Uterus (tissue), 4 donors: ENCODE data around the gene DPP9. TPM values are rescaled to one million over a fixed set of nuclear protein-coding genes. Genes with fewer than 3 reads are reported as not detected.

ENCODE experiments used
- DNase-seq, 2 donors: peaks; one replicate each; pipeline ENCODE4 v3.0.0-alpha.2; 2019 to 2020
- H3K27ac ChIP-seq, 2 donors: fragments of 200-600 bp; sonication (generic); 1 replicate in 1 of 2; 2 replicates in 1 of 2; pipeline ENCODE4 v1.5.1; 2016 to 2018
- H3K27me3 ChIP-seq, 2 donors: fragments of 200-600 bp; sonication (generic); one replicate each; pipeline ENCODE4 v1.5.1; 2018 to 2019; ENCODE audit warnings: control low read depth in 1 of 2
- H3K36me3 ChIP-seq, 2 donors: fragments of 200-600 bp; sonication (generic); one replicate each; pipeline ENCODE4 v1.5.1; 2019; ENCODE audit warnings: control low read depth in 1 of 2
- H3K4me1 ChIP-seq, 2 donors: fragments of 200-600 bp; sonication (generic); one replicate each; pipeline ENCODE4 v1.5.1; 2018 to 2019; ENCODE audit warnings: control low read depth in 1 of 2
- H3K4me3 ChIP-seq, 2 donors: fragments of 200-600 bp; sonication (generic); 1 replicate in 1 of 2; 2 replicates in 1 of 2; pipeline ENCODE4 v1.5.1; 2018 to 2019; ENCODE audit warnings: mild to moderate bottlenecking in 1 of 2
- H3K9me3 ChIP-seq, 2 donors: fragments of 200-600 bp; sonication (generic); one replicate each; pipeline ENCODE4 v1.5.1; 2019; ENCODE audit warnings: control low read depth in 1 of 2
- POLR2A ChIP-seq, 2 donors: fragments of 450-650 bp; IDR thresholded peaks; one replicate each; pipeline ENCODE4 v1.6.1; 2016; ENCODE audit warnings: antibody characterized with exemption in 2 of 2, mild to moderate bottlenecking in 1 of 2, moderate library complexity in 1 of 2
- intact Hi-C: fragments of 100-400 bp; cut with DNase I; formaldehyde crosslinking; loops from one replicate; pipeline ENCODE4 v1.15.1; 2023; ENCODE audit warnings: low total_unique reads
- total RNA-seq, 4 donors: library from RNA; depleted of rRNA in 3 of 4; stranded (reverse); fragments of >200 nt in 3 of 4; gene quantifications; one replicate each; pipeline versions ENCODE4 v1.1.0 to v1.2.4, GENCODE V29; 2014 to 2023
- TF ChIP-seq, protein P1 (sequence below), 4 experiments: fragments of 200-600 bp in 2 of 4; fragments of 450-650 bp in 2 of 4; sonication (generic) in 2 of 4; IDR thresholded peaks; one replicate each; pipeline ENCODE4 v1.5.1; 2016 to 2019; ENCODE audit warnings: antibody characterized with exemption in 4 of 4, mild to moderate bottlenecking in 2 of 4, moderate library complexity in 1 of 4
- donor health status: DM: yes; HTN: yes; CAD: no.

DPP9 gene
- total RNA-seq, 4 donors from 2014 or later = 17.8 to 194 (median 48.5) TPM

DNA sequence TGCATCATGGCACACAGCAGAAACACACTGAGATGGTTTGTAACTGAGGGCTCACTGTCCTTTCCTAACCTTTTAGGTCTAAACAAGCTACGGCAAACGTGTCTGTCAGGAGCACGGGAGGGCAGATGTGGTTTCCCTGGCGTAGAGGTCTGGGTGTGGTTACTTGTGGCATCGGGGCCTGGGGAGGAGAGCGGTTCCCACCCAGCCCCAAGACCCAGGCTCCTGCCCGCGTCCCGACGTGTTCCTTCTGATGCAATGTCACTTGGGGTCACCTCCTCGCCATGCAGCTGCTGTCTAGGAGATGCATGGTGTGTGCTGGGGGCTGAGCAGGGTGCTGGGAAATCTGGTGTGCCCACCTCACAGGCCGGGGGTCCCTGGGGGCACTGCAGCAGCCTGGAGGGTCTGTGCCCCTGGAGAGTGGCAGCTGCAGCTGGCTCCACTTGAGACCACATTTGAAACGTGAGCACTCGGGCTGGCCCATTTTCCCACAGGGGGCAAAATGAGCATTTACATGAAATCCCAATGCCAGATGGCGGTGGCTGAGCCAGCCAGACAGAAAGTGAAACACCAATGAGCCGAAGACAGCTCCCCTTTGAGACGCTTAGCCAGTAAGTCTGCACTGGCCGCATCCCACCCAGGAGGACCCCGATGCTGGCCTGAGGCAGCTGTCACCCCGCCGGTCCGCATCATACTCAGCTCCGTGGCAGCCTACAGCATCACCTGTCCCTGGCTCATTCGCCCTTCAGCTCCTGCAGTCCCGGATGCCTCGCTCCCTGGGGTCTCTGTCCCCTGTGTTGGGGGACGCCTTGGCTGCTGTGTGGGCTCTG, 31.2 kb downstream of the DPP9 start:
- no peak overlapping the region for H3K27ac ChIP-seq
- no peak for DNase-seq
- intact Hi-C loops = no loop called here
- no peaks in the 10 kb centered on the region for H3K36me3 ChIP-seq
- H3K4me1 ChIP-seq = no peaks in the 10 kb centered on the region
- no peaks in the 10 kb centered on the region for H3K9me3 ChIP-seq
- no peaks in the 10 kb centered on the region for H3K27me3 ChIP-seq
- H3K4me3 ChIP-seq = no peak overlapping the region
- TF ChIP-seq, protein P1, sequence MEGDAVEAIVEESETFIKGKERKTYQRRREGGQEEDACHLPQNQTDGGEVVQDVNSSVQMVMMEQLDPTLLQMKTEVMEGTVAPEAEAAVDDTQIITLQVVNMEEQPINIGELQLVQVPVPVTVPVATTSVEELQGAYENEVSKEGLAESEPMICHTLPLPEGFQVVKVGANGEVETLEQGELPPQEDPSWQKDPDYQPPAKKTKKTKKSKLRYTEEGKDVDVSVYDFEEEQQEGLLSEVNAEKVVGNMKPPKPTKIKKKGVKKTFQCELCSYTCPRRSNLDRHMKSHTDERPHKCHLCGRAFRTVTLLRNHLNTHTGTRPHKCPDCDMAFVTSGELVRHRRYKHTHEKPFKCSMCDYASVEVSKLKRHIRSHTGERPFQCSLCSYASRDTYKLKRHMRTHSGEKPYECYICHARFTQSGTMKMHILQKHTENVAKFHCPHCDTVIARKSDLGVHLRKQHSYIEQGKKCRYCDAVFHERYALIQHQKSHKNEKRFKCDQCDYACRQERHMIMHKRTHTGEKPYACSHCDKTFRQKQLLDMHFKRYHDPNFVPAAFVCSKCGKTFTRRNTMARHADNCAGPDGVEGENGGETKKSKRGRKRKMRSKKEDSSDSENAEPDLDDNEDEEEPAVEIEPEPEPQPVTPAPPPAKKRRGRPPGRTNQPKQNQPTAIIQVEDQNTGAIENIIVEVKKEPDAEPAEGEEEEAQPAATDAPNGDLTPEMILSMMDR (IDR thresholded peaks at IDR 0.05) = no peak
- no peak for TF ChIP-seq POLR2A (IDR thresholded peaks at IDR 0.05)

DNA sequence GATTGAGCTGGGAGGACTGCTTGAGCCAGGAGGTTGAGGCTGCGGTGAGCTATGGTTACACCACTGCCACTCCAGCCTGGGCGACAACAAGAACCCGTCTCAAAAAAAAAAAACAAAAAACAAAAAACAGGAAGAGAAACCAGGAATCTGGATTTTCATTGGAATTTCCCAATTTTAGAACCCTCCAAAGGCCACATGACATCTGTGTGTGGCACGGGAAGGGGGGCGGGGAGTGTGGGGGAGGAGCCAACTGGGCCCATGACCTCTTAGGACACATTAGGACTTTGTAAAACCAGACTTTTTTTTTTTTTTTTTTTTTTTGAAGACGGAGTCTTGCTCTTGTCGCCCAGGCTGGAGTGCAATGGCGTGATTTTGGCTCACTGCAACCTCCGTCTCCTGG, 32.3 kb downstream of the DPP9 start:
- Histone ChIP-seq H3K4me1 (no peaks in the 10 kb centered on the region), H3K36me3 (no peaks in the 10 kb centered on the region), H3K27me3 (no peaks in the 10 kb centered on the region), H3K9me3 (no peaks in the 10 kb centered on the region), H3K4me3 (no peak overlapping the region), H3K27ac (no peak overlapping the region)
- TF ChIP-seq, protein P1 (IDR thresholded peaks at IDR 0.05) = no peak
- no peak for TF ChIP-seq POLR2A (IDR thresholded peaks at IDR 0.05)
- intact Hi-C loops = no loop called here
- DNase-seq = no peak

DNA sequence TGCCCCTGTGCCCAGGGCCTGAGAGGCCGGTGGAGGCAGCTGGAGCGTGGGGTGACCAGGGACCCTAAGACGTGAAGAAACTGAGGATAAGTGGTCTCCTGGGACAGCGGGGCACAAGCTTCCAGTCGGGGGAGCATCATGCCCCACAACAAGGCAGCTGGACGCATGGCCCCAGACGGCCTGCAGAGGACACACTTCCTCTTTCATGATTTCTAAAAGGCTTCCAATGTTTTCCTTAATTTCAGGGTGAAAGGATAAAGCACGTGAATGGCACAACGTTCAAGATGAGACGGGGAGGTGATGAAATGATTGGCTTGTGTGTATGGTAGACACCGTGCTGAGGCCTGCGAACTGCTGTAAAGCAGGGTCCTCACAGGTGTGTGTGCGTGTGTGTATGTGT, 33.3 kb downstream of the DPP9 start:
- Histone ChIP-seq H3K4me3 (no peak overlapping the region), H3K27ac (no peak overlapping the region), H3K9me3 (no peaks in the 10 kb centered on the region), H3K4me1 (no peaks in the 10 kb centered on the region), H3K36me3 (no peaks in the 10 kb centered on the region), H3K27me3 (no peaks in the 10 kb centered on the region)
- no peak for TF ChIP-seq POLR2A (IDR thresholded peaks at IDR 0.05)
- TF ChIP-seq, protein P1 (IDR thresholded peaks at IDR 0.05) = no peak
- intact Hi-C loops = no loop called here
- no peak for DNase-seq

DNA sequence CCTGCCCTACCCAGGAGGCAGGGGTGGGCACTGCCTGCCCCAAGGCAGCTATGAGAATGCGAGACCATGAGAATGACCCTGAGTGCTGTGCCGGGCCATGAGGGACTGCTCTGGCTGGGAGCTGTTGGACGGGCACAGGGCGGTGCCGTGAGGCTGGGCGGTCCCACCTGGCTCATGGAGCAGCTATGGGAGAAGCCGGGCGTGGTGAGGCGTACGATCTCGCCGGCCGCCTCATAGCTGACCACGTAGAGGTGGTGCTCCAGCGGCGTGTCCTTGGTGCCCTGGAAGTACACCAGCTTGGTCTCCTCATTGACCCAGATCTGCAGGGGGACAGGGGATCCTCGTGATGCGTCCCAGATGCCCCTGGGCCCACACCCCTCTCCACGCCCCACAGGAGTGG, 34.2 kb downstream of the DPP9 start:
- no peak for DNase-seq
- H3K9me3 ChIP-seq = no peaks in the 10 kb centered on the region
- intact Hi-C loops = no loop called here
- H3K36me3 ChIP-seq = no peaks in the 10 kb centered on the region
- no peak overlapping the region for H3K4me3 ChIP-seq
- no peaks in the 10 kb centered on the region for H3K27me3 ChIP-seq
- TF ChIP-seq, protein P1 (IDR thresholded peaks at IDR 0.05) = no peak
- no peak for TF ChIP-seq POLR2A (IDR thresholded peaks at IDR 0.05)
- no peaks in the 10 kb centered on the region for H3K4me1 ChIP-seq
- H3K27ac ChIP-seq = no peak overlapping the region

DNA sequence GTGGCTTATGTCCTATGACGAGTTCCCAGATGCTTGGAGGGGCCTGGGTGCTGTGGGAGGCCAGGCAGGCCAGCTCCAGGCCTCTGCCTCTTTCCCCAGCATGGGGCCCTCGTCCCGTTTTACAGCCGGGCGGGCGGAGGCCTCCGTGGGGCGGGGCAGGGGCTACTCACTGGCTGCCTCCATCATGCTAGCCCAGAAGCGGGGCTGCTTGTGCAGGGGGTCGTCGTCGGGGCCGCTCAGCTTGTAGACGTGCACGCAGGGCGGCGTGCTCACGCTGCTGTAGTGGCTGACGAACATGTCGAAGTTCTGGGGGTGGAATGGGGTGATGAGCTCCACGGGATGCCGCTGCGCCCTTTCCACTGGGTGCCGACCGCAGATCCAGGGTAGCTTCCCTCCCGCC, 35.1 kb downstream of the DPP9 start:
- Histone ChIP-seq H3K27me3 (no peaks in the 10 kb centered on the region), H3K9me3 (no peaks in the 10 kb centered on the region), H3K4me3 (no peak overlapping the region), H3K36me3 (no peaks in the 10 kb centered on the region), H3K4me1 (no peaks in the 10 kb centered on the region), H3K27ac (no peak overlapping the region)
- no peak for DNase-seq
- intact Hi-C loops = no loop called here
- no peak for TF ChIP-seq POLR2A (IDR thresholded peaks at IDR 0.05)
- TF ChIP-seq, protein P1 (IDR thresholded peaks at IDR 0.05) = no peak
